Adrenal gland (tissue), 5 donors: ENCODE measurements around the gene CYB5D1.

Experiments
- POLR2A ChIP-seq, 2 donors: fragments of 450-650 bp; IDR thresholded peaks; one replicate each; pipeline ENCODE4 v1.6.1; 2017; ENCODE audit warnings: antibody characterized with exemption in 2 of 2, mild to moderate bottlenecking in 2 of 2, moderate library complexity in 1 of 2
- TF ChIP-seq, protein P1 (sequence below), 6 experiments: fragments of 450-650 bp in 4 of 6; fragments of 200-600 bp in 2 of 6; sonication (generic) in 1 of 6; IDR thresholded peaks; 1 replicate in 5 of 6; 2 replicates in 1 of 6; pipeline versions ENCODE4 v1.5.1 to v1.8.0; 2016 to 2021; ENCODE audit warnings: antibody characterized with exemption in 6 of 6, mild to moderate bottlenecking in 2 of 6, moderate library complexity in 1 of 6
- donor health status: DM: no; HTN: no; CAD: no.

DNA sequence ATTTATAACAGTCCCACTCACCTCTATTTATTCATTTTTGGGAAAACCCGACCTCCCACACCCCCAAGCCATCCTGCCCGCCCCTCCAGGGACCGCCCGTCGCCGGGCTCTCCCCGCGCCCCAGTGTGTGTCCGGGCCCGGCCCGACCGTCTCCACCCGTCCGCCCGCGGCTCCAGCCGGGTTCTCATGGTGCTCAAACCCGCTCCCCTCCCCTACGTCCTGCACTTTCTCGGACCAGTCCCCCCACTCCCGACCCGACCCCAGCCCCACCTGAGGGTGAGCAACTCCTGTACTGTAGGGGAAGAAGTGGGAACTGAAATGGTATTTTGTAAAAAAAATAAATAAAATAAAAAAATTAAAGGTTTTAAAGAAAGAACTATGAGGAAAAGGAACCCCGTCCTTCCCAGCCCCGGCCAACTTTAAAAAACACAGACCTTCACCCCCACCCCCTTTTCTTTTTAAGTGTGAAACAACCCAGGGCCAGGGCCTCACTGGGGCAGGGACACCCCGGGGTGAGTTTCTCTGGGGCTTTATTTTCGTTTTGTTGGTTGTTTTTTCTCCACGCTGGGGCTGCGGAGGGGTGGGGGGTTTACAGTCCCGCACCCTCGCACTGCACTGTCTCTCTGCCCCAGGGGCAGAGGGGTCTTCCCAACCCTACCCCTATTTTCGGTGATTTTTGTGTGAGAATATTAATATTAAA is 3.6 kb upstream of the CYB5D1 start:
- TF ChIP-seq, protein P1, sequence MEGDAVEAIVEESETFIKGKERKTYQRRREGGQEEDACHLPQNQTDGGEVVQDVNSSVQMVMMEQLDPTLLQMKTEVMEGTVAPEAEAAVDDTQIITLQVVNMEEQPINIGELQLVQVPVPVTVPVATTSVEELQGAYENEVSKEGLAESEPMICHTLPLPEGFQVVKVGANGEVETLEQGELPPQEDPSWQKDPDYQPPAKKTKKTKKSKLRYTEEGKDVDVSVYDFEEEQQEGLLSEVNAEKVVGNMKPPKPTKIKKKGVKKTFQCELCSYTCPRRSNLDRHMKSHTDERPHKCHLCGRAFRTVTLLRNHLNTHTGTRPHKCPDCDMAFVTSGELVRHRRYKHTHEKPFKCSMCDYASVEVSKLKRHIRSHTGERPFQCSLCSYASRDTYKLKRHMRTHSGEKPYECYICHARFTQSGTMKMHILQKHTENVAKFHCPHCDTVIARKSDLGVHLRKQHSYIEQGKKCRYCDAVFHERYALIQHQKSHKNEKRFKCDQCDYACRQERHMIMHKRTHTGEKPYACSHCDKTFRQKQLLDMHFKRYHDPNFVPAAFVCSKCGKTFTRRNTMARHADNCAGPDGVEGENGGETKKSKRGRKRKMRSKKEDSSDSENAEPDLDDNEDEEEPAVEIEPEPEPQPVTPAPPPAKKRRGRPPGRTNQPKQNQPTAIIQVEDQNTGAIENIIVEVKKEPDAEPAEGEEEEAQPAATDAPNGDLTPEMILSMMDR (IDR thresholded peaks at IDR 0.05), result no peak
- no peak for TF ChIP-seq POLR2A (IDR thresholded peaks at IDR 0.05)
